Endothelial cell of umbilical vein (primary cell): Measurements from ENCODE around the gene PPP1R8. TPM values are rescaled to one million over a fixed set of nuclear protein-coding genes. Genes with fewer than 3 reads are reported as not detected.

ENCODE experiments used
- BruUV-seq: library from RNA; stranded (reverse); fragments of 400-500 nt; replicated peaks from 2 replicates; lab custom pipeline; 2021; lab: Mats Ljungman, UMichigan
- CTCF ChIA-PET: fragments of 300-600, 350-600 bp; sonication (Branson Sonifier 250); formaldehyde crosslinking; loops from one replicate; lab custom pipeline; 2021; ENCODE audit warnings: antibody characterized with exemption, inconsistent platforms; lab: Charles Lee
- POLR2A ChIA-PET: fragments of 300-600, 350-600 bp; sonication (Branson Sonifier 250); formaldehyde crosslinking; loops from one replicate; lab custom pipeline; 2021; ENCODE audit warnings: antibody characterized with exemption, inconsistent platforms; lab: Charles Lee
- DNase-seq: peaks from one replicate; pipeline ENCODE4 v3.0.0-alpha.2; 2011; ENCODE audit warnings: low read depth, low spot score
- FAIRE-seq: peaks from 2 replicates; lab custom pipeline; 2011; peaks lifted over from hg19 to GRCh38; lab: Jason Lieb, UNC
- H2AFZ ChIP-seq: 2 replicates; pipeline ENCODE4 v1.6.0; 2012; ENCODE audit warnings: low read depth, low read length, control low read depth, inconsistent platforms
- H3K27ac ChIP-seq: 2 replicates; pipeline ENCODE4 v1.5.1; 2011; ENCODE audit warnings: low read depth, mild to moderate bottlenecking, control low read depth, low read length, moderate library complexity; ENCODE audit not compliant: insufficient read depth
- H3K27me3 ChIP-seq, 2 experiments: 2 replicates each; pipeline versions ENCODE4 v1.6.0 to v1.6.1; 2011; ENCODE audit warnings: low read length in 2 of 2, mixed read lengths in 1 of 2; ENCODE audit not compliant: control insufficient read depth in 2 of 2, insufficient read depth in 2 of 2
- H3K36me3 ChIP-seq, 2 experiments: 2 replicates in 1 of 2; 3 replicates in 1 of 2; pipeline ENCODE4 v1.5.1; 2011; ENCODE audit warnings: low read length in 2 of 2, mild to moderate bottlenecking in 1 of 2, moderate library complexity in 1 of 2; ENCODE audit not compliant: control insufficient read depth in 2 of 2, insufficient read depth in 2 of 2; ENCODE audit errors: extremely low read depth in 1 of 2
- H3K4me1 ChIP-seq: 3 replicates; pipeline ENCODE4 v1.5.1; 2011; ENCODE audit warnings: mild to moderate bottlenecking, low read length; ENCODE audit not compliant: control insufficient read depth, insufficient read depth; ENCODE audit errors: extremely low read depth
- H3K4me2 ChIP-seq: 2 replicates; pipeline ENCODE4 v1.6.1; 2011; ENCODE audit warnings: low read length, control low read depth, mixed read lengths; ENCODE audit not compliant: insufficient read depth
- H3K4me3 ChIP-seq, 3 experiments: fragments of 200-600 bp in 1 of 3; sonication (generic), shearing (Covaris generic) in 1 of 3; replicated peaks in 1 of 3; 2 replicates each; pipeline ENCODE4 v1.5.1; 2011 to 2016; ENCODE audit warnings: control low read depth in 3 of 3, low read length in 3 of 3, mild to moderate bottlenecking in 2 of 3, inconsistent platforms in 1 of 3, low read depth in 1 of 3, moderate library complexity in 1 of 3; ENCODE audit not compliant: insufficient read depth in 1 of 3
- H3K79me2 ChIP-seq: 2 replicates; pipeline ENCODE4 v1.6.0; 2012; ENCODE audit warnings: low read length, inconsistent platforms; ENCODE audit not compliant: control insufficient read depth, insufficient read depth
- H3K9ac ChIP-seq: replicated peaks from 2 replicates; pipeline ENCODE3; 2011; ENCODE audit warnings: low read length, control low read depth; ENCODE audit not compliant: insufficient read depth; ENCODE audit errors: extremely low read depth
- H3K9me1 ChIP-seq: replicated peaks from 3 replicates; pipeline ENCODE4 v1.6.0; 2011; ENCODE audit warnings: mild to moderate bottlenecking, low read length; ENCODE audit not compliant: control insufficient read depth, insufficient read depth; ENCODE audit errors: extremely low read depth
- H3K9me3 ChIP-seq: replicated peaks from 2 replicates; pipeline ENCODE4 v1.5.1; 2012; ENCODE audit warnings: low read length, inconsistent platforms; ENCODE audit not compliant: control insufficient read depth, insufficient read depth
- H4K20me1 ChIP-seq: replicated peaks from 2 replicates; pipeline ENCODE3; 2011; ENCODE audit warnings: mild to moderate bottlenecking, low read length; ENCODE audit not compliant: control insufficient read depth, insufficient read depth; ENCODE audit errors: extremely low read depth
- CTCF ChIP-seq, 2 donors: IDR thresholded peaks; 1 replicate in 1 of 2; 2 replicates in 1 of 2; pipeline ENCODE4 v1.5.1; 2011; ENCODE audit warnings: low read length in 2 of 2, mild to moderate bottlenecking in 2 of 2, moderate library complexity in 2 of 2, control low read depth in 1 of 2, inconsistent platforms in 1 of 2, low read depth in 1 of 2; ENCODE audit not compliant: insufficient read depth in 1 of 2; ENCODE audit errors: extremely low read depth in 1 of 2
- EZH2 ChIP-seq: IDR thresholded peaks from 2 replicates; pipeline ENCODE4 v1.6.1; 2012; ENCODE audit warnings: borderline replicate concordance, low read depth, mild to moderate bottlenecking, moderate library complexity, low read length, inconsistent platforms; ENCODE audit not compliant: severe bottlenecking
- FOS ChIP-seq: IDR thresholded peaks from 2 replicates; pipeline ENCODE4 v1.6.1; 2011; ENCODE audit warnings: mild to moderate bottlenecking, low read length, moderate library complexity, borderline replicate concordance; ENCODE audit not compliant: insufficient read depth
- GATA2 ChIP-seq: IDR thresholded peaks from 2 replicates; pipeline ENCODE4 v1.7.0; 2011; ENCODE audit warnings: low read depth, mild to moderate bottlenecking, moderate library complexity, mixed read lengths, low read length; ENCODE audit not compliant: insufficient read length, insufficient read depth
- JUN ChIP-seq: IDR thresholded peaks from 2 replicates; pipeline ENCODE4 v1.6.1; 2011; ENCODE audit warnings: borderline replicate concordance, low read depth; ENCODE audit not compliant: insufficient read length, insufficient read depth
- MAX ChIP-seq: IDR thresholded peaks from 2 replicates; pipeline ENCODE4 v1.6.1; 2011; ENCODE audit not compliant: insufficient read depth, insufficient read length
- MYC ChIP-seq: IDR thresholded peaks from one replicate; pipeline ENCODE4 v1.6.1; 2011; ENCODE audit warnings: mild to moderate bottlenecking, low read depth, low read length
- POLR2A ChIP-seq: IDR thresholded peaks from 2 replicates; pipeline ENCODE4 v1.6.1; 2012; ENCODE audit warnings: low read depth, mild to moderate bottlenecking, control low read depth, low read length
- POLR2AphosphoS5 ChIP-seq: IDR thresholded peaks from 2 replicates; pipeline ENCODE4 v1.6.1; 2012; ENCODE audit warnings: low read depth, mild to moderate bottlenecking, control low read depth, low read length, moderate library complexity; ENCODE audit not compliant: insufficient read depth
- dilution Hi-C: fragments of 300-500 bp; cut with MboI; formaldehyde crosslinking; loops from one replicate; pipeline ENCODE4 v1.15.0; 2019; ENCODE audit warnings: low sequenced_read_pairs; ENCODE audit not compliant: extremely low pct_ligation_motif_present
- intact Hi-C: fragments of 100-400 bp; cut with micrococcal nuclease; formaldehyde crosslinking; loops from one replicate; pipeline ENCODE4 v1.10.0; 2022
- polyA plus RNA-seq, 4 experiments: library from polyadenylated mRNA; depleted of rRNA in 3 of 4; stranded (reverse) in 3 of 4; unstranded in 1 of 4; fragments of >200 nt; gene quantifications; 2 replicates each; pipeline versions ENCODE4 v1.2.1 to v1.2.3, GENCODE V29; 2011 to 2012; ENCODE audit warnings: missing spikeins in 1 of 4
- total RNA-seq: library from RNA; stranded (reverse); gene quantifications from 2 replicates; pipeline ENCODE4 v1.2.3, GENCODE V29; 2021

Gene PPP1R8
- total and polyA plus RNA-seq, 2 donors (not counting 3 experiments of a cell fraction or from before 2014, with no cell fraction given): 39.0 to 48.5 TPM

GRCh38 chr1:27868932-27869718 is 38.5 kb downstream of the PPP1R8 start:
- Histone ChIP-seq H4K20me1 (no peaks in the 10 kb centered on the region), H3K9ac (no peak overlapping the region), H3K27ac (no peak overlapping the region), H3K4me2 (no peak overlapping the region), H3K9me1 (no peaks in the 10 kb centered on the region), H3K27me3 (no peaks in the 10 kb centered on the region), H3K36me3 (no peaks in the 10 kb centered on the region), H3K79me2 (no peaks in the 10 kb centered on the region), H2AFZ (peak overlapping the region; percentile 12), H3K4me3 (no peak overlapping the region), H3K4me1 (peaks cover 7% of the 10 kb centered on the region), H3K9me3 (no peaks in the 10 kb centered on the region)
- no peak for TF ChIP-seq FOS
- TF ChIP-seq MYC: no peak
- no peak for TF ChIP-seq EZH2
- no peak for TF ChIP-seq MAX
- TF ChIP-seq GATA2: no peak
- TF ChIP-seq CTCF (IDR thresholded peaks at IDR 0.05; ENCODE audit: extremely low read depth in 1 of 2, insufficient read depth in 1 of 2, low read depth in 1 of 2, low read length in 2 of 2): no peak
- TF ChIP-seq POLR2AphosphoS5: no peak
- TF ChIP-seq POLR2A: no peak
- TF ChIP-seq JUN: no peak
- FAIRE-seq (no peak), DNase-seq (peak; percentile 33)
- ChIA-PET POLR2A (no interaction called here), CTCF (interaction anchor here (1.1 kb wide), 1 partner anchor 40 kb away, joined by 3 read pairs; no protein-coding TSS in a partner anchor)
- dilution Hi-C loops: no loop called here
- intact Hi-C loops: no loop called here
- BruUV-seq: no TSS peak
